Neural progenitor cell (in vitro differentiated cells): ENCODE measurements around the gene SMAD6.

Source experiments
- CTCF ChIP-seq: fragments of 200-600 bp; sonication (generic); IDR thresholded peaks from 2 replicates; pipeline ENCODE4 v1.5.1; 2017; ENCODE audit warnings: antibody characterized with exemption, mild to moderate bottlenecking
- EZH2 ChIP-seq: fragments of 200-600 bp; sonication (generic); IDR thresholded peaks from 2 replicates; pipeline ENCODE4 v1.6.1; 2017; ENCODE audit warnings: antibody characterized with exemption, mild to moderate bottlenecking, moderate library complexity
- EZH2phosphoT487 ChIP-seq: fragments of 200-600 bp; sonication (generic); IDR thresholded peaks from 2 replicates; pipeline ENCODE4 v1.6.1; 2017; ENCODE audit warnings: antibody characterized with exemption

GRCh38 chr15:66661432-66662096, 40.5 kb upstream of the SMAD6 start:
- TF ChIP-seq CTCF = no peak
- TF ChIP-seq EZH2phosphoT487 = no peak
- no peak for TF ChIP-seq EZH2
